Lower lobe of right lung (tissue), 2 donors: Measurements from ENCODE around the gene POLR1A. TPM values are rescaled to one million over a fixed set of nuclear protein-coding genes. Genes with fewer than 3 reads are reported as not detected.
A peak's percentile ranks its signal among the peaks of the same experiment; 100 is the strongest.

Source experiments
- ATAC-seq, 2 donors: fragments of 200-7000 bp; cut with Tn5 transposase; one replicate each; pipeline ENCODE4 v1.9.1; 2020 to 2022; ENCODE audit warnings: mild to moderate bottlenecking in 2 of 2, moderate library complexity in 2 of 2
- DNase-seq: peaks from one replicate; pipeline ENCODE4 v3.0.0-alpha.2; 2020
- H3K27ac ChIP-seq: fragments of 200-600 bp; one replicate; pipeline ENCODE4 v1.8.0; 2022
- H3K27me3 ChIP-seq: fragments of 200-600 bp; one replicate; pipeline ENCODE4 v1.8.0; 2022; ENCODE audit warnings: low read depth
- H3K36me3 ChIP-seq: fragments of 200-600 bp; one replicate; pipeline ENCODE4 v1.8.0; 2022; ENCODE audit warnings: mild to moderate bottlenecking
- H3K4me1 ChIP-seq: fragments of 200-600 bp; one replicate; pipeline ENCODE4 v1.8.0; 2022
- H3K4me3 ChIP-seq: fragments of 200-600 bp; one replicate; pipeline ENCODE4 v1.8.0; 2022; ENCODE audit warnings: mild to moderate bottlenecking
- H3K9me3 ChIP-seq: fragments of 200-600 bp; one replicate; pipeline ENCODE4 v1.8.0; 2022
- intact Hi-C: fragments of 100-400 bp; cut with DNase I; formaldehyde crosslinking; loops from one replicate; pipeline ENCODE4 v1.11.0; 2022
- total RNA-seq: library from RNA; stranded (reverse); fragmentation: NEBNext Ultra II Directional; extraction: Animal tissue kit (Norgen Biotek cat#: 25700); gene quantifications from one replicate; pipeline ENCODE4 v1.2.1, GENCODE V29; 2021
- TF ChIP-seq, protein P1 (sequence below): fragments of 200-600 bp; IDR thresholded peaks from one replicate; pipeline ENCODE4 v1.8.0; 2022; ENCODE audit warnings: antibody characterized with exemption, mild to moderate bottlenecking
- donor health status: DM: no; HTN: yes; CAD: no; lungs with severe emphysema.

POLR1A gene
- total RNA-seq, 1 donor from 2014 or later = 22.2 TPM

DNA sequence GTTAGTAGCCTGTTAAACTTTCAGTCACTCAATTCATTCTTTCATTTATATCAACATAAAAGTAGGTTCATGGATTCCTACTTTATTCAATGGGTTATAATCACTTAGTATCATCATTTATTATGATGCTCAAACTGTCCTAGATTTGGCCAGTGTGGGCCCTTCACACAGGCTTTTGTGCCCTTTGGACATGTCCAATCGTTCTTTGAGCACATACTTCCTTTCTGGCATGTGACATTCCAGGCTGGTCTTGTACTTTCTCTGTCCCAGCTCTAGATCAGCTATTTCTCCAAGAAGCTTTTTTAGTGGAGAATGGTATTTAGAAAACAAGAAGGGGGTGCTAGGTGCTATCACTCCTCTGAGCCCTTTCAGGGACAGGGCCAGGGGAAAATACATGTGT lies 11.5 kb downstream of the POLR1A start:
- intact Hi-C loops = no loop called here
- H3K9me3 ChIP-seq = no peaks in the 10 kb centered on the region
- H3K27ac ChIP-seq = no peak overlapping the region
- no peaks in the 10 kb centered on the region for H3K27me3 ChIP-seq
- H3K36me3 ChIP-seq = peaks cover 88% of the 10 kb centered on the region
- TF ChIP-seq, protein P1, sequence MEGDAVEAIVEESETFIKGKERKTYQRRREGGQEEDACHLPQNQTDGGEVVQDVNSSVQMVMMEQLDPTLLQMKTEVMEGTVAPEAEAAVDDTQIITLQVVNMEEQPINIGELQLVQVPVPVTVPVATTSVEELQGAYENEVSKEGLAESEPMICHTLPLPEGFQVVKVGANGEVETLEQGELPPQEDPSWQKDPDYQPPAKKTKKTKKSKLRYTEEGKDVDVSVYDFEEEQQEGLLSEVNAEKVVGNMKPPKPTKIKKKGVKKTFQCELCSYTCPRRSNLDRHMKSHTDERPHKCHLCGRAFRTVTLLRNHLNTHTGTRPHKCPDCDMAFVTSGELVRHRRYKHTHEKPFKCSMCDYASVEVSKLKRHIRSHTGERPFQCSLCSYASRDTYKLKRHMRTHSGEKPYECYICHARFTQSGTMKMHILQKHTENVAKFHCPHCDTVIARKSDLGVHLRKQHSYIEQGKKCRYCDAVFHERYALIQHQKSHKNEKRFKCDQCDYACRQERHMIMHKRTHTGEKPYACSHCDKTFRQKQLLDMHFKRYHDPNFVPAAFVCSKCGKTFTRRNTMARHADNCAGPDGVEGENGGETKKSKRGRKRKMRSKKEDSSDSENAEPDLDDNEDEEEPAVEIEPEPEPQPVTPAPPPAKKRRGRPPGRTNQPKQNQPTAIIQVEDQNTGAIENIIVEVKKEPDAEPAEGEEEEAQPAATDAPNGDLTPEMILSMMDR = no peak
- no peaks in the 10 kb centered on the region for H3K4me1 ChIP-seq
- no peak overlapping the region for H3K4me3 ChIP-seq
- DNase-seq (no peak), ATAC-seq (no peak)

DNA sequence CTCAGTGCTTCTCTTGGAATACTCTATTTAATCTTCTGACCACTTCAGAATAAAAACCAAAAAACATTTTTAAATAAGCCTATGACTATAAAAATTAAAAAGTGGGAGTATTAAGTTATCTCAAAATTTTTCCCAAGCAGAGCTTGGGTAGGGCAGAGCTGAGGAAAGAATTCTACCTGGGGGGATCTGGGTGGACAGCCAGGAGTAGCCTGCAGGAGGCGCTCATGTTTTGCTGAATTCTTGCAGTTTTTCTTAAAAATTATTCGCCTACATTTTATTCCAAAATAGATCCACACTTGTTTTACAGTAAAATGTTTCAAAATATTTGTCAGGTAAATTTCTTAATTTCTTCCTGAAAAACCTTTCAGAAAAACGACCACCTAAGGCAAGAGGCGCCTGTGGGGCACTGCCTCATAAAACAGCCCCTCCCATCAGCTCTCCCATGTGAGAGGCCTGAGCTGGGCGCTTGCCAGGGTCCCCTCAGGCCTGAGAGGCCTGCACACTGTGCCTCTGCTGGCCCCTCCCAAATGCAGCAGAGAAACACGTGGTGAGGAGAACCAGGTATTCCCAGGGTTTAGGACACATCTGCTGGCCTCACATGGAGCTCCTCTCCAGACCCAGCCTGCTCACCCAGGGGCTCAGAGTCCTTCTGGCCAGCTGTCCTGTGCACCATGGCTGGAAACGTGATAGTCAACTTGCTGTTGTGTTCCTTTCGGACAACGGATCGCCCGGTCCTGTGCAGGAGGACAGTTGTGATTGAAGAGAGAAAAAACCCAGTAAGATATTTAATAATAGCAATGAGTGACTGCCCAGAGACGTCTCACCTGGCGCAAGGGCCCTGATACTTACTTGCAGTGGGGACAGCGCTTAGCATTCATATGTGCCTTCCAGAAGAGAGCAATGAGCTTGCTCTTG lies 17.5 kb downstream of the POLR1A start:
- no peak for DNase-seq
- no peaks in the 10 kb centered on the region for H3K9me3 ChIP-seq

DNA sequence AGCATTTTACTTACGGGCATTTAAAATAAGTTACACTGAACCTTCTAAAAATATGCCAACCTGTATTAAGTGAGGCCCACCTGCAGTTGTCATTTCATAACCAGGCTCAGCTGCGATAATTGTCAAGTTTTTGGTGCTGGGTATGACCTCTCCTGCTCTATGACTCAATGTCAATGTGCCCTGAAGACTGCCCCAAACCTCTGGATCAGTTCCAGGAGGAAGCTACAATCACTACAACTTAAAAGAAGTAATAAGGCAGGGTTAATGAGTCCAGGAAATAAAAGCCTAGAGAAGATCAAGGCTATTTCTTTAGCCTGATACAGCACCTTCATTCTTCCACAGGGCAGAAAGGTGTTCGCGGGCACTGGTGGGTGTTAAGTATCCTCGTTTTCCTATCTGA lies 22.9 kb downstream of the POLR1A start:
- no peak overlapping the region for H3K27ac ChIP-seq
- intact Hi-C loops = loop anchor here (5.0 kb wide), 1 partner anchor 255 kb away; no protein-coding TSS in a partner anchor
- no peaks in the 10 kb centered on the region for H3K27me3 ChIP-seq
- no peak for DNase-seq
- H3K9me3 ChIP-seq = no peaks in the 10 kb centered on the region
- no peak overlapping the region for H3K4me3 ChIP-seq
- H3K4me1 ChIP-seq = peaks cover 24% of the 10 kb centered on the region
- peaks cover 51% of the 10 kb centered on the region for H3K36me3 ChIP-seq
- ATAC-seq = no peak
- TF ChIP-seq, protein P1 = no peak

More for the DNA sequence above, 17.5 kb downstream of the POLR1A start:
- Histone ChIP-seq H3K27ac (no peak overlapping the region), H3K4me3 (no peak overlapping the region), H3K36me3 (peaks cover 74% of the 10 kb centered on the region), H3K27me3 (no peaks in the 10 kb centered on the region), H3K4me1 (no peaks in the 10 kb centered on the region)
- intact Hi-C loops = no loop called here
- no peak for ATAC-seq
- TF ChIP-seq, protein P1 = peak; percentile 35

DNA sequence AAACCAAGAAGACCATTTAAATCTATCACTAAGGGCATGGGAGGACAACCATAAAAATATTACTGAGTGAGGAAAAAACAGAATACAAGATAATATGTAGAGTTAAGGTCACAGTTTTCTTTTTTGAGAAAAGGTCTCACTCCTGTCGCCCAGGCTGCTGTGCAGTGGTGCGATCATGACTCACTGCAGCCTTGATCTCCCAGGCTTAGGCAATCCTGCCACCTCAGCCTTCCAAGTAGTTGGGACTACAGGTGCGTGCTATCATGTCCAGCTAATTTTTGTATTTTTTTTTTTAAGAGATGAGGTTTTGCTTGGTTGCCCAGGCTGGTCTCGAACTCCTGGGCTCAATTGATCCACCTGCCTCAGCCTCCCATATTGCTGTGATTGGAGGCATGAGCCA lies 24.0 kb downstream of the POLR1A start:
- intact Hi-C loops = loop anchor here (5.0 kb wide), 1 partner anchor 254 kb away; no protein-coding TSS in a partner anchor
- DNase-seq (no peak), ATAC-seq (no peak)
- peaks cover 51% of the 10 kb centered on the region for H3K36me3 ChIP-seq
- H3K4me1 ChIP-seq = peaks cover 24% of the 10 kb centered on the region
- H3K27ac ChIP-seq = no peak overlapping the region
- H3K27me3 ChIP-seq = no peaks in the 10 kb centered on the region
- no peaks in the 10 kb centered on the region for H3K9me3 ChIP-seq
- no peak overlapping the region for H3K4me3 ChIP-seq
- TF ChIP-seq, protein P1 = no peak

DNA sequence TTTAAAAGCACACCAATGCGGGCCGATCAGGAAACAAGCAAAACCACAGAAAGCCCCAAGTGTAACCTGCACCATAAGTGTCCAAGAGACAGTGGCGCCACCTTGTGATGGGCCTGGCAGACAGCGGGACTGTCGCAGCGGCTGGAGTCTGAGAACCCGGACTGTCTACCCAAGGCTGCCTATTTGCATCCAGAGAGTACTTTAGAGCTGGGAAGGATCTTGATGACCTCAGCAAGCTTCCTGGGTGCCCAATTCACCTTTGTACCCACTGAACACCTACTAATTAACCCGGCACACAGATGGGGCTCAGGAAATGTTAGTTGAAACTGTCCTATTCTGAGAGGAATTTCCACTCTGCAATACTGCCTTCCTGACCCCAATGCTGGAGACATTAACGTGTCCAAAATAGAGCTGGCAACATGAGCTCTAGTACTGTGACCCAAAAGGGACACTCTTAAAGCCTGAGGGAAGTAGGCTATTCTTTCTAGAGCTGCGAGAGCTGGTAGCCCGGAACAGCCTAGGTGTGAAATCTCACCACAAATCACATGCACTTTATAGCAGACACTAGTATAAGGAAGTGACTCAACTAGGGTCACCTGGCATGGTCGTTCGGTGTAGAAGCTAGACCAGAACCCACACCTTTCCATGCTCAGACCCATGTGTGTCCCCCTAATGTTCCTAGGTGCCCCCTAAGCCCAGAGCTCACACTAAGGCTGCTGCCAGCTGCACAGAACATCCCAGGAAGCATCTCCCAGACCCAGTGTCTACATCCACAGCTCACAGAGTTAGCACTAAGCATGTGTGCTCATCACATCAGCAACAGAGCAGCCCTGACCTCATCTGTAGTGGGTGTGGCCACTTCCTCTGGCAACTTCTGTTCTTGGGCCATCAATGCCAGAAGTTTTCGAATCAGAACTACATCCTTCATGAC lies 25.4 kb downstream of the POLR1A start:
- Histone ChIP-seq H3K27ac (no peak overlapping the region), H3K36me3 (peaks cover 47% of the 10 kb centered on the region), H3K9me3 (no peaks in the 10 kb centered on the region), H3K27me3 (no peaks in the 10 kb centered on the region), H3K4me3 (no peak overlapping the region), H3K4me1 (peaks cover 24% of the 10 kb centered on the region)
- DNase-seq = peak; percentile 89
- ATAC-seq = peak; percentile 90 to 91
- intact Hi-C loops = loop anchor here (5.0 kb wide), 1 partner anchor 253 kb away; no protein-coding TSS in a partner anchor
- TF ChIP-seq, protein P1 = peak; percentile 84
